ENCODE results near the gene GADL1.

The GADL1 gene

GRCh38 chr3:30733696-30734095 is 160.8 kb downstream of the GADL1 start:
- H2BK120ac ChIP-seq (ENCODE audit: low read depth, low read length) = no peak overlapping the region
- no peak overlapping the region for H3K23ac ChIP-seq (ENCODE audit: low read length in 2 of 2)
- H3K27me3 ChIP-seq (ENCODE audit: control insufficient read depth in 1 of 2, insufficient read depth in 1 of 2, low read length in 2 of 2) = no peaks in the 10 kb centered on the region
- peaks cover 1% of the 10 kb centered on the region for H3K4me1 ChIP-seq (ENCODE audit: control insufficient read depth, insufficient read depth, low read depth, low read length)
- no peak overlapping the region for H4K91ac ChIP-seq (ENCODE audit: low read length)
- no peak overlapping the region for H2BK5ac ChIP-seq (ENCODE audit: low read depth, low read length, poor library complexity, severe bottlenecking)
- H3K27ac ChIP-seq (ENCODE audit: low read length, poor library complexity, severe bottlenecking) = no peak overlapping the region
- no peak overlapping the region for H3K4ac ChIP-seq (ENCODE audit: low read depth in 1 of 2, low read length in 2 of 2)
- no peaks in the 10 kb centered on the region for H3K79me1 ChIP-seq (replicated peaks; ENCODE audit: low read length, poor library complexity, severe bottlenecking)
- H3K18ac ChIP-seq (ENCODE audit: low read depth in 1 of 2, low read length in 2 of 2) = no peak overlapping the region
- no peak overlapping the region for H2BK15ac ChIP-seq (ENCODE audit: low read depth, poor library complexity, severe bottlenecking)
- no peak overlapping the region for H4K8ac ChIP-seq (ENCODE audit: low read length)
- H3K4me3 ChIP-seq (ENCODE audit: insufficient read depth in 1 of 2, low read depth in 1 of 2, low read length in 2 of 2) = no peak overlapping the region
- no peaks in the 10 kb centered on the region for H3K9me3 ChIP-seq (ENCODE audit: control insufficient read depth, low read length)
- H3K9ac ChIP-seq (ENCODE audit: low read length) = no peak overlapping the region
- no peak overlapping the region for H2AFZ ChIP-seq (ENCODE audit: low read depth, low read length)
- no peak for DNase-seq
- no peak overlapping the region for H3K14ac ChIP-seq (ENCODE audit: low read length in 2 of 2)
- no peak overlapping the region for H3K4me2 ChIP-seq (ENCODE audit: low read length, poor library complexity, severe bottlenecking)
- H2BK12ac ChIP-seq (ENCODE audit: low read length in 2 of 2) = no peak overlapping the region
- H2AK5ac ChIP-seq (ENCODE audit: low read length, severe bottlenecking) = no peak overlapping the region
- 85% methylated on average over 2 of the region's 2 CpGs for WGBS
- no peaks in the 10 kb centered on the region for H3K36me3 ChIP-seq (ENCODE audit: control insufficient read depth in 1 of 2, insufficient read depth in 2 of 2, low read depth in 1 of 2, low read length in 2 of 2)

GRCh38 chr3:30733209-30733608 is 161.3 kb downstream of the GADL1 start:
- no peak overlapping the region for H3K4me3 ChIP-seq (ENCODE audit: insufficient read depth in 1 of 2, low read depth in 1 of 2, low read length in 2 of 2)
- H2BK15ac ChIP-seq (ENCODE audit: low read depth, poor library complexity, severe bottlenecking) = no peak overlapping the region
- H2BK12ac ChIP-seq (ENCODE audit: low read length in 2 of 2) = no peak overlapping the region
- no peaks in the 10 kb centered on the region for H3K79me1 ChIP-seq (replicated peaks; ENCODE audit: low read length, poor library complexity, severe bottlenecking)
- DNase-seq = no peak
- no peaks in the 10 kb centered on the region for H3K36me3 ChIP-seq (ENCODE audit: control insufficient read depth in 1 of 2, insufficient read depth in 2 of 2, low read depth in 1 of 2, low read length in 2 of 2)
- H3K18ac ChIP-seq (ENCODE audit: low read depth in 1 of 2, low read length in 2 of 2) = no peak overlapping the region
- H3K27ac ChIP-seq (ENCODE audit: low read length, poor library complexity, severe bottlenecking) = no peak overlapping the region
- no peak overlapping the region for H4K8ac ChIP-seq (ENCODE audit: low read length)
- no peak overlapping the region for H3K4me2 ChIP-seq (ENCODE audit: low read length, poor library complexity, severe bottlenecking)
- H4K91ac ChIP-seq (ENCODE audit: low read length) = no peak overlapping the region
- H3K4ac ChIP-seq (ENCODE audit: low read depth in 1 of 2, low read length in 2 of 2) = no peak overlapping the region
- no peaks in the 10 kb centered on the region for H3K9me3 ChIP-seq (ENCODE audit: control insufficient read depth, low read length)
- H3K9ac ChIP-seq (ENCODE audit: low read length) = no peak overlapping the region
- H2AFZ ChIP-seq (ENCODE audit: low read depth, low read length) = no peak overlapping the region
- H3K27me3 ChIP-seq (ENCODE audit: control insufficient read depth in 1 of 2, insufficient read depth in 1 of 2, low read length in 2 of 2) = no peaks in the 10 kb centered on the region
- no peak overlapping the region for H3K14ac ChIP-seq (ENCODE audit: low read length in 2 of 2)
- no peak overlapping the region for H2BK120ac ChIP-seq (ENCODE audit: low read depth, low read length)
- H3K23ac ChIP-seq (ENCODE audit: low read length in 2 of 2) = no peak overlapping the region
- H2BK5ac ChIP-seq (ENCODE audit: low read depth, low read length, poor library complexity, severe bottlenecking) = no peak overlapping the region
- no CpG with 5 or more reads among the region's 1 CpG for WGBS
- H3K4me1 ChIP-seq (ENCODE audit: control insufficient read depth, insufficient read depth, low read depth, low read length) = peaks cover 1% of the 10 kb centered on the region
- H2AK5ac ChIP-seq (ENCODE audit: low read length, severe bottlenecking) = no peak overlapping the region

- Histone ChIP-seq H3K27ac (ENCODE audit: low read length, poor library complexity, severe bottlenecking) (no peak overlapping the region), H2AK5ac (ENCODE audit: low read length, severe bottlenecking) (no peak overlapping the region), H3K23ac (ENCODE audit: low read length in 2 of 2) (no peak overlapping the region), H2BK15ac (ENCODE audit: low read depth, poor library complexity, severe bottlenecking) (no peak overlapping the region), H3K9me3 (ENCODE audit: control insufficient read depth, low read length) (no peaks in the 10 kb centered on the region), H2BK12ac (ENCODE audit: low read length in 2 of 2) (no peak overlapping the region), H3K79me1 (replicated peaks; ENCODE audit: low read length, poor library complexity, severe bottlenecking) (no peaks in the 10 kb centered on the region), H3K36me3 (ENCODE audit: control insufficient read depth in 1 of 2, insufficient read depth in 2 of 2, low read depth in 1 of 2, low read length in 2 of 2) (no peaks in the 10 kb centered on the region), H3K9ac (ENCODE audit: low read length) (no peak overlapping the region), H2BK5ac (ENCODE audit: low read depth, low read length, poor library complexity, severe bottlenecking) (no peak overlapping the region), H3K4me1 (ENCODE audit: control insufficient read depth, insufficient read depth, low read depth, low read length) (peaks cover 1% of the 10 kb centered on the region), H3K18ac (ENCODE audit: low read depth in 1 of 2, low read length in 2 of 2) (no peak overlapping the region), H3K4me2 (ENCODE audit: low read length, poor library complexity, severe bottlenecking) (no peak overlapping the region), H4K8ac (ENCODE audit: low read length) (no peak overlapping the region), H3K4me3 (ENCODE audit: insufficient read depth in 1 of 2, low read depth in 1 of 2, low read length in 2 of 2) (no peak overlapping the region), H2AFZ (ENCODE audit: low read depth, low read length) (no peak overlapping the region), H3K14ac (ENCODE audit: low read length in 2 of 2) (no peak overlapping the region), H3K27me3 (ENCODE audit: control insufficient read depth in 1 of 2, insufficient read depth in 1 of 2, low read length in 2 of 2) (no peaks in the 10 kb centered on the region), H4K91ac (ENCODE audit: low read length) (no peak overlapping the region), H3K4ac (ENCODE audit: low read depth in 1 of 2, low read length in 2 of 2) (peak overlapping the region in 1 of 2 experiments; percentile 49), H2BK120ac (ENCODE audit: low read depth, low read length) (no peak overlapping the region)
- DNase-seq = no peak
- 96% methylated on average over 3 of the region's 3 CpGs for WGBS
Measured at GRCh38 chr3:30730967-30731366, 163.5 kb downstream of the GADL1 start.

- Histone ChIP-seq H3K4ac (ENCODE audit: low read depth in 1 of 2, low read length in 2 of 2) (no peak overlapping the region), H2BK5ac (ENCODE audit: low read depth, low read length, poor library complexity, severe bottlenecking) (no peak overlapping the region), H3K9me3 (ENCODE audit: control insufficient read depth, low read length) (no peaks in the 10 kb centered on the region), H3K9ac (ENCODE audit: low read length) (no peak overlapping the region), H3K18ac (ENCODE audit: low read depth in 1 of 2, low read length in 2 of 2) (no peak overlapping the region), H3K4me2 (ENCODE audit: low read length, poor library complexity, severe bottlenecking) (no peak overlapping the region), H3K14ac (ENCODE audit: low read length in 2 of 2) (no peak overlapping the region), H3K27ac (ENCODE audit: low read length, poor library complexity, severe bottlenecking) (no peak overlapping the region), H2BK12ac (ENCODE audit: low read length in 2 of 2) (no peak overlapping the region), H3K4me1 (ENCODE audit: control insufficient read depth, insufficient read depth, low read depth, low read length) (peaks cover 1% of the 10 kb centered on the region), H3K36me3 (ENCODE audit: control insufficient read depth in 1 of 2, insufficient read depth in 2 of 2, low read depth in 1 of 2, low read length in 2 of 2) (no peaks in the 10 kb centered on the region), H4K8ac (ENCODE audit: low read length) (no peak overlapping the region), H3K79me1 (replicated peaks; ENCODE audit: low read length, poor library complexity, severe bottlenecking) (no peaks in the 10 kb centered on the region), H2BK15ac (ENCODE audit: low read depth, poor library complexity, severe bottlenecking) (no peak overlapping the region), H2AK5ac (ENCODE audit: low read length, severe bottlenecking) (no peak overlapping the region), H3K4me3 (ENCODE audit: insufficient read depth in 1 of 2, low read depth in 1 of 2, low read length in 2 of 2) (no peak overlapping the region), H2AFZ (ENCODE audit: low read depth, low read length) (no peak overlapping the region), H3K23ac (ENCODE audit: low read length in 2 of 2) (no peak overlapping the region), H2BK120ac (ENCODE audit: low read depth, low read length) (no peak overlapping the region), H3K27me3 (ENCODE audit: control insufficient read depth in 1 of 2, insufficient read depth in 1 of 2, low read length in 2 of 2) (no peaks in the 10 kb centered on the region), H4K91ac (ENCODE audit: low read length) (no peak overlapping the region)
- DNase-seq = no peak
Measured at GRCh38 chr3:30729936-30730335, 164.5 kb downstream of the GADL1 start.

All from mesenchymal stem cell (in vitro differentiated cells and primary cell).